ENCODE measurements around the gene JCAD.

- TF ChIP-seq CTCF (IDR thresholded peaks at IDR 0.05; ENCODE audit: poor library complexity, severe bottlenecking) (no peak), EP300 (conservative IDR thresholded peaks at IDR 0.05; ENCODE audit: poor library complexity, severe bottlenecking) (no peak), POLR2AphosphoS5 (IDR thresholded peaks at IDR 0.05) (no peak), RAD21 (conservative IDR thresholded peaks at IDR 0.05) (no peak)
Observed at GRCh38 chr10:30062090-30062489, 2.7 kb upstream of the JCAD start.
